Loucy (cell line): Measurements from ENCODE around the gene ARHGAP15.

Source experiments
- H2AFZ ChIP-seq: fragments of 200-600 bp; sonication (generic); 2 replicates; pipeline ENCODE4 v1.6.0; 2016; ENCODE audit warnings: antibody characterized with exemption, mild to moderate bottlenecking, low read length, moderate library complexity
- H3F3A ChIP-seq: fragments of 200-600 bp; 2 replicates; pipeline ENCODE4 v1.6.0; 2016; ENCODE audit warnings: antibody characterized with exemption, low read depth, mild to moderate bottlenecking
- H3K27me3 ChIP-seq: fragments of 200-600 bp; sonication (generic); 2 replicates; pipeline ENCODE4 v1.6.1; 2014; ENCODE audit warnings: low read length, mild to moderate bottlenecking; ENCODE audit not compliant: insufficient read depth, poor library complexity, severe bottlenecking
- H3K36me3 ChIP-seq: fragments of 200-600 bp; sonication (generic); 2 replicates; pipeline ENCODE4 v1.6.1; 2016; ENCODE audit warnings: low read length; ENCODE audit not compliant: insufficient read depth
- H3K4me1 ChIP-seq: fragments of 200-600 bp; sonication (generic); 2 replicates; pipeline ENCODE4 v1.5.1; 2014; ENCODE audit warnings: low read length, mild to moderate bottlenecking; ENCODE audit not compliant: insufficient read depth, poor library complexity, severe bottlenecking
- H3K4me2 ChIP-seq: fragments of 200-600 bp; sonication (generic); 2 replicates; pipeline ENCODE4 v1.6.0; 2014; ENCODE audit warnings: antibody characterized with exemption, low read length, low read depth, mild to moderate bottlenecking; ENCODE audit not compliant: poor library complexity, severe bottlenecking
- H3K4me3 ChIP-seq: fragments of 200-600 bp; sonication (generic); 2 replicates; pipeline ENCODE4 v1.5.1; 2014; ENCODE audit warnings: low read length, mild to moderate bottlenecking, mixed read lengths; ENCODE audit not compliant: poor library complexity, severe bottlenecking
- H3K79me2 ChIP-seq: fragments of 200-600 bp; sonication (generic); 2 replicates; pipeline ENCODE4 v1.6.1; 2014; ENCODE audit warnings: low read length; ENCODE audit not compliant: insufficient read depth
- H3K9ac ChIP-seq: fragments of 200-600 bp; sonication (generic); 2 replicates; pipeline ENCODE4 v1.6.0; 2014; ENCODE audit warnings: mild to moderate bottlenecking, low read depth, low read length, moderate library complexity; ENCODE audit not compliant: poor library complexity, severe bottlenecking
- H3K9me2 ChIP-seq: fragments of 200-600 bp; sonication (generic); replicated peaks from 2 replicates; pipeline ENCODE4 v1.6.1; 2016; ENCODE audit warnings: low read depth, low read length, mixed read lengths
- H3K9me3 ChIP-seq: fragments of 200-600 bp; sonication (generic); 2 replicates; pipeline ENCODE4 v1.6.1; 2014; ENCODE audit warnings: mild to moderate bottlenecking, antibody characterized with exemption, low read length, low read depth; ENCODE audit not compliant: insufficient read depth
- H4K20me1 ChIP-seq: fragments of 200-600 bp; sonication (generic); 2 replicates; pipeline ENCODE4 v1.6.0; 2014; ENCODE audit warnings: antibody characterized with exemption, low read length, mild to moderate bottlenecking; ENCODE audit not compliant: insufficient read depth, poor library complexity, severe bottlenecking
- EZH2phosphoT487 ChIP-seq: fragments of 200-600 bp; IDR thresholded peaks from 2 replicates; pipeline ENCODE4 v1.6.1; 2018; ENCODE audit warnings: antibody characterized with exemption, mild to moderate bottlenecking, moderate library complexity, borderline replicate concordance
- TF ChIP-seq, protein P1 (sequence below): fragments of 200-600 bp; sonication (generic); conservative IDR thresholded peaks from 2 replicates; pipeline ENCODE4 v1.5.1; 2014; ENCODE audit warnings: mild to moderate bottlenecking, antibody characterized with exemption, low read length

Gene ARHGAP15

DNA sequence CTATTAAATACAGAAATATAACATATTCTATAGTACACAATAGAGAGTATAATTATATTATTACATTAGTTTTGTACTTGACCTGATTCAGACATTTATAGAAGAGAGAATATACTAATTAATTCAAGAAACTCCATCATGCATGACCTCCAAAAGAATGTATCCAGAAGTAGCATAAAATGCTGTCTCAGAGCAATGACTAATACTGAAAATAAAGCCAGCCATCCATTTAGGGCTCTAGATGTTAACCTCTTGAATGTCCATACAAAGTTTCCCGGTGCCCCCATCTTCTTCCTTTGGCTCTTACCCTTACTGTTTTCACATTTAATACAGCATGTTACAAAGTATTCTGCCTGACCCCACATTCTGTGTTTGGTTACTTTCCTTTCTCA lies 102.0 kb downstream of the ARHGAP15 start:
- Histone ChIP-seq H3K79me2 (peaks cover 64% of the 10 kb centered on the region), H3K9me3 (peaks cover 27% of the 10 kb centered on the region), H3K9ac (no peak overlapping the region), H3K9me2 (no peaks in the 10 kb centered on the region), H2AFZ (no peak overlapping the region), H3K36me3 (peaks cover 81% of the 10 kb centered on the region), H3K27me3 (no peaks in the 10 kb centered on the region), H3K4me1 (no peaks in the 10 kb centered on the region), H3K4me2 (no peak overlapping the region), H4K20me1 (no peaks in the 10 kb centered on the region), H3F3A (no peaks in the 10 kb centered on the region), H3K4me3 (no peak overlapping the region)
- no peak for TF ChIP-seq EZH2phosphoT487
- TF ChIP-seq, protein P1, sequence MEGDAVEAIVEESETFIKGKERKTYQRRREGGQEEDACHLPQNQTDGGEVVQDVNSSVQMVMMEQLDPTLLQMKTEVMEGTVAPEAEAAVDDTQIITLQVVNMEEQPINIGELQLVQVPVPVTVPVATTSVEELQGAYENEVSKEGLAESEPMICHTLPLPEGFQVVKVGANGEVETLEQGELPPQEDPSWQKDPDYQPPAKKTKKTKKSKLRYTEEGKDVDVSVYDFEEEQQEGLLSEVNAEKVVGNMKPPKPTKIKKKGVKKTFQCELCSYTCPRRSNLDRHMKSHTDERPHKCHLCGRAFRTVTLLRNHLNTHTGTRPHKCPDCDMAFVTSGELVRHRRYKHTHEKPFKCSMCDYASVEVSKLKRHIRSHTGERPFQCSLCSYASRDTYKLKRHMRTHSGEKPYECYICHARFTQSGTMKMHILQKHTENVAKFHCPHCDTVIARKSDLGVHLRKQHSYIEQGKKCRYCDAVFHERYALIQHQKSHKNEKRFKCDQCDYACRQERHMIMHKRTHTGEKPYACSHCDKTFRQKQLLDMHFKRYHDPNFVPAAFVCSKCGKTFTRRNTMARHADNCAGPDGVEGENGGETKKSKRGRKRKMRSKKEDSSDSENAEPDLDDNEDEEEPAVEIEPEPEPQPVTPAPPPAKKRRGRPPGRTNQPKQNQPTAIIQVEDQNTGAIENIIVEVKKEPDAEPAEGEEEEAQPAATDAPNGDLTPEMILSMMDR = no peak

DNA sequence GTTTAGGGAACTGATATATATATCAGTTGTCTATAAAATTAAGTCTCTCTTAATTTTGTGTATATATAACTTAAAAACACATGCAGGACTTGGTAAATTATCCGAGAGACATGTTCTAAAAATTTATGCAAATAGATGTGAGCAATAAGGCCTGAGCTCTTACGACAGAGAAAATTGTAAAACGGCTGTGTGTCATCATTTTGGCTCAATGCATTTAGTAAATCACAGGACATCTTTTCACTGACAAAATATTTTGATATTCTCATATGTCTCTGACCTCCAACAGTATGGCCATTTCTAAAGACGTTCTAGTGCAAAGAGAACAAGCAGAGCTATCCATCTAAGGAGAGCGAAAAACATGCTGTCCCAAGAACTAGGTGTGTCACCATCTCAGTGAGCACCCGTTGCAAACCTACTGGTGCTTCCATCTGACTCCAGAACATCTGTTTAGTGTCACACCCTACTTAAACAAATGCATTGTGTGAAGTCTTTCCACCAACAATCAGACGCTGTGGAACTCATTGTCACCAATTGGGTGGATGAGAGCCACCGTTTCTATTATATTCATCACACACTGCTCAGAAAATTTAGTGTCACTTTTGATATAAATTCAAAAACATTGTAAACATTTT lies 108.0 kb downstream of the ARHGAP15 start:
- H4K20me1 ChIP-seq = no peaks in the 10 kb centered on the region
- no peak for TF ChIP-seq EZH2phosphoT487
- TF ChIP-seq, protein P1 = no peak
- peaks cover 77% of the 10 kb centered on the region for H3K36me3 ChIP-seq
- H3K79me2 ChIP-seq = peaks cover 66% of the 10 kb centered on the region
- peaks cover 22% of the 10 kb centered on the region for H3K9me3 ChIP-seq
- H3K4me2 ChIP-seq = no peak overlapping the region
- H3K9ac ChIP-seq = no peak overlapping the region
- H3K27me3 ChIP-seq = no peaks in the 10 kb centered on the region
- no peaks in the 10 kb centered on the region for H3F3A ChIP-seq
- no peak overlapping the region for H3K4me3 ChIP-seq
- H3K4me1 ChIP-seq = no peaks in the 10 kb centered on the region
- H2AFZ ChIP-seq = no peak overlapping the region
- H3K9me2 ChIP-seq = no peaks in the 10 kb centered on the region

DNA sequence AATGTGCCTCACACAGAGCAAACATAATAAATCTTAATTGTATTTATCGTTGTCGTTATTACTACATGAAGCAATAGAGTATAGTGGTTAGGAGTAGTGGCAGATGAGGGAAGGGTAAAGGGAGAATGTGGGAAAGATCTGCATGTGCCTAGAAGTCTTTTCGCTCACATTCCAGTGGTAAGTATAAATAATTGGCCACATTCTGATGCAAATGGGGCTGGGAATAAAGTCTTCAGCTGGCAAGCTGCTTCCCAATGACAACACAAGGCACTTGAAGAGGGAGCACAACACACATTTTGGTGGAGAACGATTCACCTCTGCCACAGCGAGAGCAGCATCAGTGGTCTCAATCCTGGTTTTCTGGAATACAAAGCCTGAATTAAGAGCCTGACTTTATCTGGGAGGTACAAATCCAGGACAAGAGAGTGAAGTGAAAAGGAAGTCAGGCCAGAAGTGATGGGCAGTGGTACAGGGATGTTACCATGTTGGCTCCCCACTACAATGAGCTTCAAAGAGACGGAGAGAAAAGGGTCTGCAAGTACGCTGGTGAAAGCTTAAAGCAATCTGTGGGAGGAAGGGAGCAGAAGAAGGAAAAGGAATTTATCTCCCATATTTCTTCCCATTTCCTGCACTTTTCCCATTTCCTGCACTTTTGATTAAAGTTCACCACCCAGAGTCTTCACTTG lies 112.3 kb downstream of the ARHGAP15 start:
- Histone ChIP-seq H3K36me3 (peaks cover 43% of the 10 kb centered on the region), H3K27me3 (no peaks in the 10 kb centered on the region), H3K79me2 (peaks cover 45% of the 10 kb centered on the region), H3K9me3 (no peaks in the 10 kb centered on the region), H3K4me3 (no peak overlapping the region), H3K9me2 (no peaks in the 10 kb centered on the region), H3F3A (no peaks in the 10 kb centered on the region), H3K4me2 (no peak overlapping the region), H2AFZ (no peak overlapping the region), H3K9ac (no peak overlapping the region), H4K20me1 (no peaks in the 10 kb centered on the region), H3K4me1 (peaks cover 17% of the 10 kb centered on the region)
- TF ChIP-seq, protein P1 = no peak
- TF ChIP-seq EZH2phosphoT487 = no peak
